ENCODE results near the gene SLC25A3.
"Not testable (repeated sequence)": the region's sequence is repeated elsewhere in the genome, so short reads cannot be mapped to it uniquely, and the experiment has no call there.

SLC25A3 gene

GRCh38 chr12:98593351-98594049 lies at the start of gene SLC25A3:
Gene SLC25A3, plus strand, starts transcription at chr12:98593686. Its CDS starts 293 bp downstream, at chr12:98593979.
- DNase-seq (ENCODE audit: low read depth) = peak; percentile 95

- DNase-seq (ENCODE audit: low read depth) = no peak
These were observed 49.8 kb upstream of the SLC25A3 start for GRCh38 chr12:98543701-98544100.

GRCh38 chr12:98544751-98545150 lies 48.7 kb upstream of the SLC25A3 start:
- DNase-seq (ENCODE audit: low read depth) = no peak

GRCh38 chr12:98549371-98550110 lies 43.9 kb upstream of the SLC25A3 start:
- no peak for DNase-seq (ENCODE audit: low read depth)

GRCh38 chr12:98551787-98552186 lies 41.7 kb upstream of the SLC25A3 start:
- no peak for DNase-seq (ENCODE audit: low read depth)

- DNase-seq (ENCODE audit: low read depth) = not testable (repeated sequence)
These were observed 35.4 kb upstream of the SLC25A3 start for GRCh38 chr12:98558097-98558496.

- no peak for DNase-seq (ENCODE audit: low read depth)
These were observed 33.8 kb upstream of the SLC25A3 start for GRCh38 chr12:98559666-98560065.

GRCh38 chr12:98561846-98562245 lies 31.6 kb upstream of the SLC25A3 start:
- DNase-seq (ENCODE audit: low read depth) = no peak

- no peak for DNase-seq (ENCODE audit: low read depth)
These were observed 21.5 kb upstream of the SLC25A3 start for GRCh38 chr12:98572010-98572409.

- DNase-seq (ENCODE audit: low read depth) = no peak
These were observed 19.4 kb upstream of the SLC25A3 start for GRCh38 chr12:98574110-98574509.

- no peak for DNase-seq (ENCODE audit: low read depth)
These were observed 18.5 kb upstream of the SLC25A3 start for GRCh38 chr12:98575013-98575412.

- not testable (repeated sequence) for DNase-seq (ENCODE audit: low read depth)
These were observed 16.7 kb upstream of the SLC25A3 start for GRCh38 chr12:98576795-98577194.

GRCh38 chr12:98578392-98578791 lies 15.1 kb upstream of the SLC25A3 start:
- no peak for DNase-seq (ENCODE audit: low read depth)

- DNase-seq (ENCODE audit: low read depth) = no peak
These were observed 14.7 kb upstream of the SLC25A3 start for GRCh38 chr12:98578821-98579220.

GRCh38 chr12:98579347-98579746 lies 14.1 kb upstream of the SLC25A3 start:
- DNase-seq (ENCODE audit: low read depth) = no peak

- no peak for DNase-seq (ENCODE audit: low read depth)
These were observed 13.7 kb upstream of the SLC25A3 start for GRCh38 chr12:98579835-98580234.

GRCh38 chr12:98580695-98581094 lies 12.8 kb upstream of the SLC25A3 start:
- DNase-seq (ENCODE audit: low read depth) = no peak

- no peak for DNase-seq (ENCODE audit: low read depth)
These were observed 12.4 kb upstream of the SLC25A3 start for GRCh38 chr12:98581101-98581500.

- DNase-seq (ENCODE audit: low read depth) = no peak
These were observed 11.4 kb upstream of the SLC25A3 start for GRCh38 chr12:98582093-98582492.

- DNase-seq (ENCODE audit: low read depth) = no peak
These were observed 6.4 kb upstream of the SLC25A3 start for GRCh38 chr12:98587084-98587483.

- DNase-seq (ENCODE audit: low read depth) = no peak
These were observed 2.3 kb upstream of the SLC25A3 start for GRCh38 chr12:98591209-98591608.

GRCh38 chr12:98592825-98593322 lies 612 bp upstream of the SLC25A3 start:
- no peak for DNase-seq (ENCODE audit: low read depth)

Measured in non-pigmented ciliary epithelial cell (primary cell).